HG03175 (cell line): Measurements from ENCODE around the gene BRIP1.
"Not testable (repeated sequence)": the region's sequence is repeated elsewhere in the genome, so short reads cannot be mapped to it uniquely, and the experiment has no call there.

Experiments
- ATAC-seq: cut with Tn5 transposase; IDR thresholded peaks from one replicate; pipeline ENCODE4 v1.9.1; 2021; ENCODE audit warnings: mild to moderate bottlenecking, moderate library complexity; ENCODE audit not compliant: unreplicated experiment

The BRIP1 gene

DNA sequence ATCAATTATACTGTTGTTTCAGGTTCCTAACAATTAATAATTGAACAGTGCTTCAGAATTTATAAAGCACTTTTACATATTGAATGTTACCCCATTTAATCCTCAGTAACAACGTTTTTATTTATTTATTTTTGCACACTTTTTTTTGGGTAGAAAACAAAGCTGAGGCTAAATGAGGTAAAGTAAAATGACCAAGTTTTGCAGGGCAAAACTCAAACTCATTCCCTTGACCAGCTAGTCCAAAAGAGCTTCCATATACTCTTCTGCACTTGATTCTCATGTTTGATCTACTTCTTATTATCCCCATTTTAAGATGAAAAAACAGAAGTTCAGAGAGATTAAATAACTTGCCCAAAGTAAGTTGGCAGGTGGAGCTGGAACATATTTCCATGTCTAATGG, 191.2 kb downstream of the BRIP1 start:
- no peak for ATAC-seq

DNA sequence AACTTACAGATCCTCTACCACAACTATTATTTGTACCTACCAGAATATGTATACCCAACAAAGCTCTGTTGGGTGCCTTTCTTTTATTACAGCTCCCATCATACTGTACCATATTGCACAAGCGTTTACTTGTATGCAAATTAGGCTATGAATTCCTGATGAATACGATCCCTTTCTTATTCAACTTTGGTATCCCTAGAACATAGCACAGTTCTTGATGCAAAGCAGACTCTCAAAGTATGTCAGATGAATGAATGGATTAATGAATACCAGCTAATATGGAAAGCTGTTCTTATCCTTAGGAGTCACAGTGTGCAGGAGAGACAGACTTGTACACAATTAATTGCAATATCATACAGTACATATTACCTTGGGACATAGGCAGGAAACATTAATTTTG, 192.6 kb downstream of the BRIP1 start:
- no peak for ATAC-seq

DNA sequence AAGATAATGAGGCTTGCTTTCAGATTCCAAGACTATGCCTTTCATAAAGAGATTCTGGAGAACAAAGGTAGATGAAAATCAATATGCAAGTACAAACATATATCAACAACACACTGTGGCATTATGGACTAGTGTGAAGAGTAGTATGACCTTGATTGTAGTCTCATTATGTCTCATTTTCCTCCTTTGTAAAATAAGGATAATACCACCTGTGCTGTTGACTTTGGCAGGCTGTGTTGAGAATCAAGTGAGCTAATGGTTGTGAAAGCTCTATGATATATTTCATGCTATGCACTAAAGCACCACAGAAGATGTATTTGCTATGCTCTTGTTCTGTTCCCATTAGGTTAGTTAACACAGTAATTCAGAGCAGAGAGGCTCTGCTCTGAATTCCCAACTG, 193.8 kb downstream of the BRIP1 start:
- ATAC-seq, result no peak

DNA sequence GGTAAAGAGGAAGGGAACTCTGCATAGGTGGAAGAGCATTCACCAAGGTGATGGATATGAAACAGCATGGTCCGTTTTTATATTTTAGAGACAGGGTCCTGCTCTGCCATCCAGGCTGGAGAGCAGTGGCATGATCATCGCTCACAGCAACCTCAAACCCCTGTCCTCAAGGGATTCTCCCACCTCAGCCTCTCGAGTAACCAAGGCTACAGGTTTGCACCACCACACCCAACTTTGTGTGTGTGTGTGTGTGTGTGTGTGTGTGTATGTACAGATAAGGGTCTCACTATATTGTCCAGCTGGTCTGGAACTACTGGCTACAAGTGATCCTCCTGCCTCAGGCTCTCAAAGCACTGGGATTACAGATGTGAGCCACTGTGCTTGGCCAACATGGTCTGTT, 194.8 kb downstream of the BRIP1 start:
- ATAC-seq, result no peak

DNA sequence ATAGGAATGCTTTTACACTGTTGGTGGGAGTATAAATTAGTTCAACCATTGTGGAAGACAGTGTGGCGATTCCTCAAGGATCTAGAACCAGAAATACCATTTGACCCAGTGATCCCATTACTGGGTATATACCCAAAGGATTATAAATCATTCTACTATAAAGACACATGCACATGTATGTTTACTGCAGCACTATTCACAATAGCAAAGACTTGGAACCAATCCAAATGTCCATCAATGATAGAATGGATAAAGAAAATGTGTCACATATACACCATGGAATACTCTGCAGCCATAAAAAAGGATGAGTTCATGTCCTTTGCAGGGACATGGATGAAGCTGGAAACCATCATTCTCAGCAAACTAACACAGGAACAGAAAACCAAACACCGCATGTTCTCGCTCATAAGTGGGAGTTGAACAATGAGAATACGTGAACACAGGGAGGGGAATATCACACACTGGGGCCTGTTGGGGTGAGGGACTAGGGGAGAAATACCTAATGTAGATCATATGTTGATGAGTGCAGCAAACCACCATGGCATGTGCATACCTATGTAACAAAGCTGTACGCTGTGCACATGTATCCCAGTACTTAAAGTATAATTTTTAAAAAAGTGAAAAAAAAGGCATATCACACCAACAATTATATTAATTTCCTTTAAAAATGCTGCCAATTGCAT, 196.8 kb downstream of the BRIP1 start:
- not testable (repeated sequence) for ATAC-seq

DNA sequence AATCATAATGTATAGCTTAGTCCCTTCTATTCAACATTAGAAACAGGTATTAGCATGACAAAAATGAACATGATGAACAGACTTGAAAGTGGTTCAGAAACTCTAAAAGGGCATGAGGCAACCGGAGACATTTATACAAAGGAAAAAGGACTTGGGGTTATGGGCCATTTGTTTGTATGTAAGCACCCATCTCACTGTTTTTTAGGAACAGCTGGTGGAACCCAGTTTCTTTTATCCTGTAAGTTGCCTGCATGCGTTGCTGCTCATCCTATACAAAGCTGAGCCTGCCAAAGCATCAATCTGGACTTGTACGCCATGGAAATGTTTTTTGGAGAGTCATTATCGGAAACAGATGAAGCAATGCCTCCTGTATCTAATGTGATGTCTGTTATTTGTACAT, 200.0 kb downstream of the BRIP1 start:
- ATAC-seq, result no peak

DNA sequence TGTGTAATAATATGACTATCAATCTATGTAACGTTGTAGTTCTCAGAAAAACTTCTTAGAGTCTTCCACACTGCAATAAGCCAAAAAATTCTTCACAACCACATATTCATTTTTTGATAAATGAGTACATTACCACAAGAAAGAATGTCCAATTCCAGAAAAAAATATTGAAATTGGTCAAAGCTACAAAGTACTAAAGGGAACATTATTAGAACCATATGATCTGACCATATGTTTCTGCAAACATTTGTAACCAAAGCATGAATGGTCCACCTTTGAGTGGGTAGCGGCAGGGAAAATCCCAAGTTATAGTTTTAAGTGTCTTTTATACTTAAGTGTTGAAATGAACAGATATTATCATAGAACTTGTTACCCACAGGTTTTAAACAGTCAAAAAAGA, 200.6 kb downstream of the BRIP1 start:
- no peak for ATAC-seq

DNA sequence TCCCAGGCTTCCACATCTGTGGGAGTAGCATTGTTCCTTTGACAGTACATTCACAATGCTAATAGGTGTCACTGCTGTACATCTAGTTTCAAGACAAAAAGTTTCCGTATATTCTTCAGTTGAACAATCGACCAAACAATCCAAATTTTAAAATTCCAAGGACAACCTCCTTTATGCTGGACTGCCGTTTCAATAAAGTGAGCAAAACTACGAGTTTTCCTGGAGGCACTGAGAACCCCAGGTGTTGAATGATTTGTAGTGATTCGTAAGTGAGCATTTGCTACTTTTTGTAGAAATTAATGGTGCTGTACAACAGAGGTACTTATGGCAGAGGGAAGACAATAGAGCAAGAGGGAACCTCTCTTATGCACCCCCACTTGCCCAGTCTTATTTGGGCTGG, 201.1 kb downstream of the BRIP1 start:
- no peak for ATAC-seq

DNA sequence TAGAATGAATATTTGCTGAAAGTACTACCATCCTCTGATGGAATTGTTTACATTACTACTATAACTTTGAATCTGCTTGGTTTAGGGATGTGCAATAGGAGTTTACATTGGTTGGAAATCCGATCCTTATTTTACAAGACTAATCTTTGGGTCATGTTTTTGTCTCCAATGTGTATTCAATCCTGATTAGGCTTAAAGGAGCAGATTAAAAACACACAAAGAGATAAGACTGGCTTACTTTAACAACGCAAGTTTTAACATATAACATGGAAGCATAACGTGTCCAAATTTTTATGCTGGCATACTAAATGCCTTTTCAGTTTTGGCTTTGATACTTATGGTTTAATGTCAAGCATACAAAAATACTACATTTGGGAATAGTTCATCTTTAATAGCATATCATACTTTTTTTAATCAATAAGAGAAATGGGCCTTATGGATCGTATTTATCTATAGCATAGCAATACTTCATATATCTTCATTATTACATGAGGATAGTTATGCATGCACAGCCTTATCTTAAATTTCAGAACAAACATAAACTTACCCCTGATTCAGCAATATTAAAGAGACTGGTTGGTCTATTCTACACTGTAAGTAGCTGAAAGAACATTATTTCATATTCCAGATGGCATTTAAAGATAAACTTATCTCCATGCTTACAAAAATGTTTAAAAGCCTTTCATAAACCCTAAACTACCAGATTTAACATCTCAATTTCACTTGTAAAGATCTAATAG, 202.4 kb downstream of the BRIP1 start:
- ATAC-seq, result no peak

DNA sequence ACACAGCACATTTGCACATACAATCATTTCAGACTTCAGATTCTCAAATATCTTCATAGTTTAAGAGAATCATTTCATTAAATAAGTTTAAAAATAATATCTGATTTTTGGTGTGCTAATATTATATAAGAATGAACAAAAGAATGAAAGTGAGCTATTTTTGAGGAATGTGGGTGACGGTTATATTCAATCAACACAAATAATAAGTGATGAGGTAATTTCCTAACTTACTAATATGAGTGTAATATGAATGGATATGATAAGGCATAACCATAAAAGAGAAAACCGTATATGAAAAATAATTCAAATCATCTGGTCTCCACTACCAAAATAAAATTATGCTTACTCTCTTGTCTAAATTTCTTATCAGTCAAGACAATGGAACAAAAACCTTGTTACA, 203.9 kb downstream of the BRIP1 start:
- no peak for ATAC-seq

DNA sequence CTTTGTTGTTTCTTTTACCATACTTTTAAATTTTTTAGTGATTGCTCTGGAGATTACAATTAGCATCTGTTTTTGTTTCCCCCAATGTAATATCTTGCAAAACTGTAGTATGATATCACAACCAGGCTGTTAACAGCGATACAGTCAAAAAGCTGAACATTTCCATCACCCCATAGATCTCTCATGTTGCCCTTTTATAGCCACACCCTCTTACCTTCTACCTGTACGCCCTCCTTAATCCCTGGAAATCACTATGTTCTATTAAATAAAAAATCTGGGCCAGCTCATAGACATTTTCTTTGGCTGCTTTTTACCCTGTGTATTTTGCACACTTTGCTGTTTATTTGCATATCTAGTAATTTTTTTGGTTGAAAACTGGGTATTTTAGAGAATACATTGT, 205.1 kb downstream of the BRIP1 start:
- ATAC-seq, result no peak

DNA sequence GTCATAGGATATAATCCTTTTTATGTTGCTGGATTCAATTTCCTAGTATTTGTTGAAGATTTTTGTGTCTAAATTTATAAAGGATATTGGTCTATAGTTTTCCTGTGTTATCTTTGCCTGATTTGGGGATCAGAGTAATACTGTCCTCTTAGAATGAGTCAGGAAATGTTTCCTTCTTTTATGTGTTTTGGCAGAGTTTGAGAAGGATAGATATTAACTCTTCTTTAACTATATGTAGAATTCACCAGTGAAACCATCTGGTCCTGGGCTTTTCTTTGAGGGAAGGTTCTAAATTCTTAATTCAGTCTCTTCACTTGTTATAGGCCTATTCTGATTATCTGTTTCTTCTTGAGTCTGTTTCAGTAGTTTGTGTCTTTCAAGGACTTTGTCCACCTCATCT, 206.0 kb downstream of the BRIP1 start:
- no peak for ATAC-seq

DNA sequence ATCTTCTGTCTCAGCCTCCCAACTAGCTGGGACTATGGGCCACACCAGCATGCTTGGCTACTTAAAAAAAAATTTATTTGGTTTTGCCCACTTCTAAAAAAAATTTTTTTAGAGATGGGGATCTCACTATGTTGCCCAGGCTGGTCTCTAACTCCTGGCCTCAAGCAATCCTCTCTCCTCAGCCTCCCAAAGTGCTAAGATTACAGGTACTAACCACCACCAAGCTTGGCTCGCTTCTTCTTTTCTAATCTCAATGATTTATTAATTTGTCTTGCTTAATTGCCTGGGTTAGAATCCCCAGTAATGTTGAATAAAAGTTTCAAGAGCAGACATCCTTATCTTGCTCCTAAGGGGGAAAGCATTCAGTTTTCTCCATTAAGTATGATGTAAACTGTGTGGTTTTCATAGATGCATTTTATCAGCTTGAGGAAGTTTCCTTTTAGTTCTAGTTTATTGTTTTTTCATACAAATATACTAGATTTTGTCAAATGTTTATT, 206.6 kb downstream of the BRIP1 start:
- ATAC-seq, result no peak

DNA sequence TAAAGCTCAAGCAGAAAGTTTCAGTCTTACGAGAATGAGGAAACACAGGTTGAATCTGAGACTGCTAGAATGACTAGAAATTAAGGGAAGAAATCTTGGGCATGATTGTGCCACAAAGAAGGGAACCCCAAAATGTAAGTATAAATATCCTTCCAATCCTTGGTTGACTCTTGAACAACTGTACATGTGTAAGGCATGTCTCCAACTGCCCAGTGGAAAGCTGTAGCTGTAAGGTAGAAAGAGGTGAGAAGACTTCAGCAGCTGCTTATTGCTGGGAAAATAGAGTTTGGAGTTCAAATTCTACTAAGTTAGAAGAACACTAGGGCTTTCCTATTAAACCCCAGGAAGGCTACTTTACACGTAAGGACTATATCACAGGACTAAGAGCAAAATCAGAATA, 212.6 kb downstream of the BRIP1 start:
- ATAC-seq, result no peak

DNA sequence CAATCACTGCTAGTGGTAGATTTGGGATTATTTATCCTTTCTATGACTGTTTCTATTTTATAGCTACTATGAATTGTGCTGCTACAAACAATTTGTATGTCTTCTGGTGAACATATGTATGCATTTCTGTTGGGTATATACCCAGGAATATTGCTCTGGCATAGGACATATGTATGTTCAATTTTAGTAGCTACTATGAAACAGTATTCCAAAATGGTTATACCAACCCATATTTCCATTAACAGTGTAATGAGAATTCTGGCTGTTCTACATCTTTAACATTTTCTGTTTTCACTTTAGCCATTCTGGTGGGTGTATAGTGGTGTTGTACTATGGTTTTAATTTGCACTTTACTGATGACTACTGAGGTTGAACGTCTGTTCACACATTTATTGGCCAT, 214.7 kb downstream of the BRIP1 start:
- ATAC-seq, result no peak

DNA sequence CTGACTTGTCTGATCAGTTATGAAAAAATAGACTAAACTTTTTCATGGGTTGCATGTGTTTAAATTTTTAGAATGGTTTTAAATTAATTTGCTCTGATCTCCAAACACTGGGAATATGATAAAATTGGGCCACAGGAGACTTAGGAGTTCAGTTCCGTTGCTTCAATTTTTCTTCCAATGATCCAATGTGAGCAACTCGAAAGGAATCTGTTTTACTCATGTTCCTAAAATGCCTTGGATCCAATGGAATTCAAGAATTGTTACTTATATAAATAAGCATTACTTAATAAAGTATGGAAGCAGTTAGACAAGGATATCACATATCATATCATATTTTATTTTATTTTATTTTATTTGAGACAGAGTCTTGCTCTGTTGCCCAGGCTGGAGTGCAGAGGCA, 216.3 kb downstream of the BRIP1 start:
- no peak for ATAC-seq

DNA sequence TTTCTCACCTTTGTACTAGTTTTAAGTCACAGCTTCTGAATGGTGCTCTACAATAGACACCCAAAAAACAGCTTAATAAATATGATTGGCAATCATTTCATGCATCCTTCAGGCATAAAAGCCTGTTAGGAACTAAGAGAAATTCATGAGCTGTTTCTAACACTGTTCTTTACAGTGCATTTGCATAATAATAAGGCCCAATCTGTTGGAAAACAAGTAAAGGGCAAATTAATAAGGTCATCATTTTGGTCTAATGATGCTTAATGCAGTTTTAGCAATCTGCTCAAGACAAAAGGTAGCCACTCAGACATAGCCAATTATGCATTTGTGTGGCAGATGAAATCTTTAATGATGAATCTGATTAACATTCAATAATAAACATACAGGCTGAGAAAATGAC, 216.8 kb downstream of the BRIP1 start:
- ATAC-seq, result no peak

DNA sequence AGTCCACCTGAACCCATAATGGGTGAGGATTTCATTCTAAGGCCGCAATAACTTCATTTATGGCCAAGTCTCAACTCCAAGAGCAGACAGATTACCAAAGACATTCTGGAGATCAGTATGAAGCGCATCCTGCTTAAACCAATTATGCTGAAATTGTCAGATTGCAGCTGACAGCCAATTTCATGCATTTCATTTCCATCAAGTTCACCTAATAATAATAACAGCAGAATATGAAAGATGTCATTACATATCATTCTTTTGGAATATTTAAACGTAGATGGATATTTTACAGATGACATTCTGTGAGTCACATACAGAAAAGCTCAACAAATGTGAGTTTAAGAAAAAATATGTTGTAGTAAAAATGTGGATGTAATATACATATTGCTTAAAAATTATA, 217.4 kb downstream of the BRIP1 start:
- no peak for ATAC-seq

DNA sequence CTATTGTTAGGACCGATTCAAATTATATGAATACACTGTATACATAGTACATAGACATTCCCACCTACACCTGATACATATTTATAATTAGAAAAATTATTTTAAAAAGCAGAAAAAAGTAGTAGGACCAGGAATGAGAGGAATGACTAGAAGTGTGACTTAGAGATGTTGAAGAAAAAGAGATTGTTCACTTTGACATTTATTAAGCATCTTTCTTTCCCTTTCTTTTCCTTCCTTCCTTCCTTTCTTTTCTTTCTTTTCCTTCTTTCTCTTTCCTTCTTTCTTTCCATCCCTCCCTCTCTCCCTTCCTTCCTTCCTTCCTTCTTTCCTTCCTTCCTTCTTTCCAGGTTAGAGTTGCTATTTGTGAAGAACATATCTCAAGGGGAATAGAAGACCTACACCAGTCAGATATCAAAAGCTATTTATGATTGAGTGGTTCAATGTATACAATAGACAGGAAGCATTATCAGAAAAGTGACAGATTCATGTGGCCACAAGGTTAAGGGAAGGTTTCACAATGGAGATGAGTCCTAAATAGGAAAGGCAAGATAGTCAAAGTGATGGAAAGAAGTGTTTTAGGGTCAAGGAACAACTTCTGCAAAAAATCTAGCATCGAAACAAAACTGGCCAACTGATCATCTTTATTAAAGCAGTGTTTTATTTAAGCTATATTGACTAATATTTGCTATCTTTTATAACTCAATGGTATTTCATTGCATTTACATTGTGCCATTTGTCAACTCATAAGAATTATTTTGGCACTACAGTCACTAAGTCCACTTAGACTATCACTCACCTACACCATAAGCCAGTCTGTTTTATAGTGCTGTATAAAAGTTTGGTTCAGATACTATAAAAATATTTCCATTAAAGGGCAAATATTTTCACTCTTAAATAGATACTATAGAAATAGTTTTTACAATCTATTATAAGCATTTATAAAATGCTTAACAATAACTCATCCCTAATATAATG, 218.2 kb downstream of the BRIP1 start:
- ATAC-seq, result no peak

DNA sequence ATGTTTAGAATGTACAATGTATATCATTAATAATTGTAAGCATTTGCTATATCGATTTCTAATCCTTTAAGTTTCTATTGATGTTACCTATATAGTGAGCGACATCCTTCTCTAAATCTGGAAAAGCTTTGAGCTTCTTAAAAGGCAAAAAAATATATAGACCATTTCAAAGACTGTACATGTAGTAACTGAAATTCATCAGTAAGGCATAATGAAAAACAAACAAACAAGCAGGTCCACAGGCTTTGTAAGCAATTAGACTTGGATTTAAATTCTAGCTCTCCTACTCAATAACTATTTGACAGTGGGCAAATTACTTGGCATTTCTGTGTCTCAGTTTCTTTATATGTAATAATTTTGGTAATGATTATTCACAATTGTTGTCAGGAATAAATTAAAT, 220.6 kb downstream of the BRIP1 start:
- no peak for ATAC-seq

DNA sequence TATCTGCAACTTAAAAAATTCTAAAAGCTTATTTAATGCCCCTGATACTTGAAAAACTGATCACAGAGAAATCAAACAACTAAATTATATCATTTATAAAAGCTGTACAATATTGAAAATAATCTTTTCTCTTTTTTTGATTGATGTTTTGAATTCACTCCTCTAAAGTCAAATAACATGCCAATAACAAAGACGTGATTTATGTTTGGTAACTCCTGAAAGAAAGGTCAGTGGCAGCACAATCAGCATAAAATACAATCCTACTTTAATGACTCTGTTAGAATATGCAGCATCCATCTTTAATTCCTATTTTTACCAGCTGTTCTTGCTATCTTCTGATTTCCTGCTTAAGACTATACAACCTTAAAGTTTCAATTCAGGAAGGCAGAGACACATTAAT, 221.6 kb downstream of the BRIP1 start:
- ATAC-seq, result no peak
